OCI-LY7 (cell line): Measurements from ENCODE around the gene NPLOC4.

Source experiments
- EZH2phosphoT487 ChIP-seq: fragments of 200-600 bp; sonication (generic); IDR thresholded peaks from 2 replicates; pipeline ENCODE4 v1.6.1; 2018; ENCODE audit warnings: low read depth, borderline replicate concordance, mild to moderate bottlenecking, mixed run types, antibody characterized with exemption, low read length, moderate library complexity, mixed read lengths
- TF ChIP-seq, protein P1 (sequence below): fragments of 200-600 bp; sonication (generic); conservative IDR thresholded peaks from 2 replicates; pipeline ENCODE4 v1.5.1; 2014; ENCODE audit warnings: mild to moderate bottlenecking, antibody characterized with exemption, low read length, moderate library complexity, mixed read lengths

DNA sequence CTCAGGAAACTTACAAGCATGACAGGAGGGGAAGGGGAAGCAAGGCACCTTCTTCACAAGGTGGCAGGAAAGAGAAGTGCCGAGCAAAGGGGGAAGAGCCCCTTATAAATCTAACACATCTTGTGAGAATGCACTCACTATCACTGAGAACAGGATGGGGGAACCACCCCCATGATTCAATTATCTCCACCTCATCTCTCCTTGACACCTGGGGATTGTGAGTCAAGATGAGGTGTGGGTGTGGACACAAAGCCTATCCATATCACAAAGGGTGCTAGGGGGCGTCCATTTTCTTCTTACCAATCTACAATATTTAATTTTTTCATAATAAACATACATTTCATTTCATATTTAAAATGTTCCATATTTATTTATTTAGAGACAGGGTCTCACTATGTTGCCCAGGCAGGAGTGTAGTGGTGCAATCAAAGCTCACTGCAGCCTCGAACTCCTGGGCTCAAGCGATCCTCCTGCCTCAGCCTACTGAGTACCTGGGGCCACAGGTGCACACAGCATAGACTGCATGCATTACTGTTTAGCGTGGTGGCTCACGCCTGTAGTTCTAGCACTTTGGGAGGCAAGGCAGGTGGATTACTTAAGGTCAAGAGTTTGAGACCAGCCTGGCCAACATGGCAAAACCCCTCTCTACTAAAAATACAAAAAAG lies 58.2 kb downstream of the NPLOC4 start:
- TF ChIP-seq, protein P1, sequence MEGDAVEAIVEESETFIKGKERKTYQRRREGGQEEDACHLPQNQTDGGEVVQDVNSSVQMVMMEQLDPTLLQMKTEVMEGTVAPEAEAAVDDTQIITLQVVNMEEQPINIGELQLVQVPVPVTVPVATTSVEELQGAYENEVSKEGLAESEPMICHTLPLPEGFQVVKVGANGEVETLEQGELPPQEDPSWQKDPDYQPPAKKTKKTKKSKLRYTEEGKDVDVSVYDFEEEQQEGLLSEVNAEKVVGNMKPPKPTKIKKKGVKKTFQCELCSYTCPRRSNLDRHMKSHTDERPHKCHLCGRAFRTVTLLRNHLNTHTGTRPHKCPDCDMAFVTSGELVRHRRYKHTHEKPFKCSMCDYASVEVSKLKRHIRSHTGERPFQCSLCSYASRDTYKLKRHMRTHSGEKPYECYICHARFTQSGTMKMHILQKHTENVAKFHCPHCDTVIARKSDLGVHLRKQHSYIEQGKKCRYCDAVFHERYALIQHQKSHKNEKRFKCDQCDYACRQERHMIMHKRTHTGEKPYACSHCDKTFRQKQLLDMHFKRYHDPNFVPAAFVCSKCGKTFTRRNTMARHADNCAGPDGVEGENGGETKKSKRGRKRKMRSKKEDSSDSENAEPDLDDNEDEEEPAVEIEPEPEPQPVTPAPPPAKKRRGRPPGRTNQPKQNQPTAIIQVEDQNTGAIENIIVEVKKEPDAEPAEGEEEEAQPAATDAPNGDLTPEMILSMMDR: no peak
- no peak for TF ChIP-seq EZH2phosphoT487
